Gastroesophageal sphincter (tissue), 3 donors: ENCODE data around the gene SLC29A3.

Experiments
- POLR2A ChIP-seq, 2 donors: fragments of 450-650 bp; IDR thresholded peaks; one replicate each; pipeline ENCODE4 v1.6.1; 2017; ENCODE audit warnings: antibody characterized with exemption in 2 of 2, mild to moderate bottlenecking in 2 of 2, moderate library complexity in 1 of 2
- TF ChIP-seq, protein P1 (sequence below), 4 experiments: fragments of 200-600 bp in 2 of 4; fragments of 450-650 bp in 2 of 4; sonication (generic) in 1 of 4; IDR thresholded peaks; one replicate each; pipeline ENCODE4 v1.5.1; 2017 to 2019; ENCODE audit warnings: antibody characterized with exemption in 4 of 4, mild to moderate bottlenecking in 2 of 4, moderate library complexity in 2 of 4

DNA sequence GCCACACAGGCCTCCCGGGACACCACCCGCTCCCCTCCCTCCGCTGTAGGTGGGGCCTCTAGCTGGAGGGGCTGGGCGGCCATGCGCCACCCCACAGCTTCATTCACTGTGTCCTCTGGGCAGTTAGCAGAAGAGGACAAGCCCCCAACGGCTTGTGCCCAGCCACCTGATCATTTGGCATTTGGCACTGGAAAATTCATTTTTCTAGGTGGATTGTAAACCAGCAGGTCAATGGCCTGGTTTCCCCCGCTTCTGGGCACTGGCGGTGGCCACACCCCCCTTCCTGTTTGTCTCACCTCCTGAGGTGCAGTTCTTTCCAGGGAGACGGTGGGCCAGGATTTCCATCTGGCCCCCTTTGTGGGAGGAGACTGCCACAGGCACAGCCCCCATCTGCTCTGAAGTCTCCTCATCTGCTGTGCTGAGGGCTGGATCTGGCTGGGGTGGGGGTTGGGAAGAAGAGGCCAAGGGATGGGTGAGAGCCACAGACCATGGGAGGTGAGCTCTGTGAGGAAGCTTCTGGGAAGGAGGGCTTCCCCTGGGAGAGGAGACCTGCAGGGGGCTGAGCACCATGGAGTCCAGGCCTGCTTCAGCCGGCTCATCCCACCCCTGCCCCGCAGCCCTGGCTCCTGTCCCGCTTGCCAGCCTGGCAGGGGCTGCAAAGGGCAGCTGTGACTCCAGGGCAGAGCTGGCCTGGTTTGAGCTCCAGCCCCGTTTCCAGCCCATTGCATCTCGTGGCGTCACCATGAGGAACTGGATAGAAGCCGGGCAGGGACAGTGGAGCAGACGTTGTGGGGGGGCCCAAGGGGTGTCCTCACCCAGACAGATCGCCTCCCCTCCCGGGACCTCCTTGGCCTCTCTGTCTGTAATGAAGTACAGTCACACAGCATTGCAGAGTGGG lies 40.1 kb upstream of the SLC29A3 start:
- TF ChIP-seq, protein P1, sequence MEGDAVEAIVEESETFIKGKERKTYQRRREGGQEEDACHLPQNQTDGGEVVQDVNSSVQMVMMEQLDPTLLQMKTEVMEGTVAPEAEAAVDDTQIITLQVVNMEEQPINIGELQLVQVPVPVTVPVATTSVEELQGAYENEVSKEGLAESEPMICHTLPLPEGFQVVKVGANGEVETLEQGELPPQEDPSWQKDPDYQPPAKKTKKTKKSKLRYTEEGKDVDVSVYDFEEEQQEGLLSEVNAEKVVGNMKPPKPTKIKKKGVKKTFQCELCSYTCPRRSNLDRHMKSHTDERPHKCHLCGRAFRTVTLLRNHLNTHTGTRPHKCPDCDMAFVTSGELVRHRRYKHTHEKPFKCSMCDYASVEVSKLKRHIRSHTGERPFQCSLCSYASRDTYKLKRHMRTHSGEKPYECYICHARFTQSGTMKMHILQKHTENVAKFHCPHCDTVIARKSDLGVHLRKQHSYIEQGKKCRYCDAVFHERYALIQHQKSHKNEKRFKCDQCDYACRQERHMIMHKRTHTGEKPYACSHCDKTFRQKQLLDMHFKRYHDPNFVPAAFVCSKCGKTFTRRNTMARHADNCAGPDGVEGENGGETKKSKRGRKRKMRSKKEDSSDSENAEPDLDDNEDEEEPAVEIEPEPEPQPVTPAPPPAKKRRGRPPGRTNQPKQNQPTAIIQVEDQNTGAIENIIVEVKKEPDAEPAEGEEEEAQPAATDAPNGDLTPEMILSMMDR (IDR thresholded peaks at IDR 0.05), result no peak
- TF ChIP-seq POLR2A (IDR thresholded peaks at IDR 0.05), result no peak
